Adipocyte (in vitro differentiated cells): ENCODE results near the gene EIF2S3.

Experiments
- DNase-seq: peaks from one replicate; pipeline ENCODE4 v3.0.0-alpha.2; 2015; ENCODE audit warnings: low read depth
- H3K27me3 ChIP-seq: replicated peaks from 2 replicates; pipeline ENCODE4 v1.7.0; 2013; ENCODE audit warnings: mild to moderate bottlenecking, low read length, moderate library complexity; ENCODE audit not compliant: control insufficient read depth, insufficient read depth
- H3K36me3 ChIP-seq: 2 replicates; pipeline ENCODE4 v1.7.0; 2013; ENCODE audit warnings: low read length, mild to moderate bottlenecking, moderate library complexity; ENCODE audit not compliant: control insufficient read depth, insufficient read depth, severe bottlenecking
- H3K4me1 ChIP-seq: 2 replicates; pipeline ENCODE4 v1.7.0; 2013; ENCODE audit warnings: mild to moderate bottlenecking, low read length, moderate library complexity; ENCODE audit not compliant: control insufficient read depth, insufficient read depth
- H3K4me3 ChIP-seq: 2 replicates; pipeline ENCODE4 v1.7.0; 2013; ENCODE audit warnings: mild to moderate bottlenecking, low read length, moderate library complexity
- H3K9ac ChIP-seq: 2 replicates; pipeline ENCODE4 v1.7.0; 2013; ENCODE audit warnings: mild to moderate bottlenecking, low read length, moderate library complexity
- H3K9me3 ChIP-seq: 2 replicates; pipeline ENCODE4 v1.7.0; 2013; ENCODE audit warnings: mild to moderate bottlenecking, low read length, moderate library complexity; ENCODE audit not compliant: control insufficient read depth

The EIF2S3 gene

DNA sequence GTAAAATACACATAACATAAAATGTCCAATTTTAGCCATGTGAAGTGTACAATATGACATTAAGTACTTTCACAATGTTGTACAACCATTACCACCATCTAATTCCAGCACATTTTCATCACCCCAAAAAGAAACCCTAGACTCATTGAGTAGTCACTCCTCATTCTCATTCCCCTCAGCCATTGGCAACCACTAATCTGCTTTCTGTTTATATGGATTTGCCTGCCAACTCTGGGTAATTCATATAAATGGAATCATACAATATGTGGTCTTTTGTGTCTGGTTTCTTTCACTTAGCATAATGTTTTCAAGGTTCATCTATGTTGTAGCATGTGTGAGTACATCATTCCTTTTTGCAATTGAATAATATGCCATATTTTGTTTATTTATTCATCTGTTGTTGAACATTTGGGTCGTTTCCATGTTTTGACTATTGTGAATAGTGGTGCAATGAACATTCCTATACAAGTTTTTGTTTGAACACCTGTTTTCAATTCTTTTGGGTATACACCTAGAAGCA, 43.0 kb downstream of the EIF2S3 start:
- Histone ChIP-seq H3K9me3 (no peaks in the 10 kb centered on the region), H3K9ac (no peak overlapping the region), H3K4me1 (peaks cover 6% of the 10 kb centered on the region), H3K27me3 (no peaks in the 10 kb centered on the region), H3K4me3 (no peak overlapping the region), H3K36me3 (no peaks in the 10 kb centered on the region)
- DNase-seq = peak; percentile 86

DNA sequence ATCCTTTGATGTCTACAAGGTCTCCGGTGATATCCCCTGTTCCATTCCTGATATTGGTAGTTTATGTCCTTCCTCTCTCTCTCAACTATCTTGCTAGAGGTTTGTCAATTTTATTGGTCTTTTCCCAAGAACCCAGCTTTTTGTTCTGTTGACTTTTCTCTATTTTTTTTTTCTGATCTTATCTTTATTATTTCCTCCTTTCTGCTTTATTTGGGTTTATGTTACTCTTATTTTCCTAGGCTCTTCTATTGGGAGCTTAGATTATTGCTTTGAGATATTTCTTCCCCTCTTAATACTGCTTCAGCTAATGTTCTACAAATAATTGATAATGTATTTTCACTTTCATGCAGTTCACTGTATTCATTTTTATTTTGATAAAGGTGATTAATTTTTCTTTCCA, 44.2 kb downstream of the EIF2S3 start:
- Histone ChIP-seq H3K36me3 (no peaks in the 10 kb centered on the region), H3K4me1 (peaks cover 6% of the 10 kb centered on the region), H3K27me3 (no peaks in the 10 kb centered on the region), H3K9ac (no peak overlapping the region), H3K9me3 (no peaks in the 10 kb centered on the region), H3K4me3 (no peak overlapping the region)
- DNase-seq = no peak

DNA sequence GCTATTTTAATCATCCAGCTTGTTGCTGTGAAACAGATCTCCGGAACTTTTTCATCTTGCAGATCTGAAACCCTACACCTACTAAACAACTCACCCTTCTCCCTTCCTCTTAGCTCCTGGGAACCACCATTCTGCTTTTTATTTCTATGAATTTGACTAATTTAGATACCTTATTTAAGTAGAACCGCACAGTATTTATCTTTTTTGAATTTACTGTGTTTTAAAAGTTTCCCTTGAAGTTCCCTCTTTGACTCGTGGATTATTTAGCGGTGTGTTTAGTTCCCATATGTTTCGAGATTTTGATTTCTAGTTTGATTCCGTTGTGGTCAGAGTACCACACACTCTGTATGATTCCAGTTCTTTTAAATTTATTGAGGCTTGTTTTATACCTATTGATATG, 44.6 kb downstream of the EIF2S3 start:
- no peak overlapping the region for H3K9ac ChIP-seq
- no peak overlapping the region for H3K4me3 ChIP-seq
- no peaks in the 10 kb centered on the region for H3K27me3 ChIP-seq
- no peaks in the 10 kb centered on the region for H3K36me3 ChIP-seq
- peaks cover 6% of the 10 kb centered on the region for H3K4me1 ChIP-seq
- no peaks in the 10 kb centered on the region for H3K9me3 ChIP-seq
- DNase-seq = no peak

DNA sequence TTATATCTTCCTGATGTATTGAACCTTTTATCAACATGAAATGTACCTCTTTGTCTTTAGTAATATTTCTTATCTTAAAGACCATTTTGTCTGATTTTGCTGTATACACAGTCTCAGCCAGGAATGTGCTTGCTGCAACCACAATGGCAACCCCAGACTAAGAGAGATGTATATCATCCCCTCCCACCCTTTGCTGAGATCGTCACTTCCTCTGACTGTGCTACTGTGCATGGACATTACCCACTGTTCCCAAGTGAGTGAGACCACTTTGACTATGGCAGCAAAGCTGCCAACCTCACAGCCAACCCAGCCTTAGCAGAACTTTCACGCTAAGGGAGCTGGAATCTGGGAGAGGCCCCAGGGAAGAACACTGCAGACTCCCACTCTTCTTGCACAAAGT, 46.0 kb downstream of the EIF2S3 start:
- H3K27me3 ChIP-seq = no peaks in the 10 kb centered on the region
- H3K9ac ChIP-seq = no peak overlapping the region
- peaks cover 13% of the 10 kb centered on the region for H3K4me1 ChIP-seq
- no peak overlapping the region for H3K4me3 ChIP-seq
- no peaks in the 10 kb centered on the region for H3K36me3 ChIP-seq
- DNase-seq = peak; percentile 56
- H3K9me3 ChIP-seq = no peaks in the 10 kb centered on the region

DNA sequence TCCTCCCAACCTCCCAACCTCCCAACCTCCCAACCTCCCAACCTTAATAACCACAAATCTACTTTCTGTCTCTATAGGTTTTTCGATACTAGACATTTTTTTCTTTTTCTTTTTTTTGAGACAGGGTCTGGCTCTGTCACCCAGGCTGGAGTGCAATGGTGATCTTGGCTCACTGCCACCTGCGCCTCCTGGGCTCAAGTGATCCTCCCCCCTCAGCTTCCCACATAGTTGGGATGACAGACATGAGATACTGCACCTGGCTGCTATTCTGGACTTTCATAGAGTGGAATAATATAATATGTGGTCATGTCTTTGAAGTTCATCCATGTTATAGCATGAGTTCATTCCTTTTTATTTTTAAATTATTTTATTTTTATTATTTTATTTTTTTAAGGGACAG, 55.3 kb downstream of the EIF2S3 start:
- Histone ChIP-seq H3K36me3 (no peaks in the 10 kb centered on the region), H3K9me3 (no peaks in the 10 kb centered on the region), H3K4me3 (no peak overlapping the region), H3K9ac (no peak overlapping the region), H3K4me1 (peaks cover 14% of the 10 kb centered on the region), H3K27me3 (peaks cover 2% of the 10 kb centered on the region)
- DNase-seq = no peak

DNA sequence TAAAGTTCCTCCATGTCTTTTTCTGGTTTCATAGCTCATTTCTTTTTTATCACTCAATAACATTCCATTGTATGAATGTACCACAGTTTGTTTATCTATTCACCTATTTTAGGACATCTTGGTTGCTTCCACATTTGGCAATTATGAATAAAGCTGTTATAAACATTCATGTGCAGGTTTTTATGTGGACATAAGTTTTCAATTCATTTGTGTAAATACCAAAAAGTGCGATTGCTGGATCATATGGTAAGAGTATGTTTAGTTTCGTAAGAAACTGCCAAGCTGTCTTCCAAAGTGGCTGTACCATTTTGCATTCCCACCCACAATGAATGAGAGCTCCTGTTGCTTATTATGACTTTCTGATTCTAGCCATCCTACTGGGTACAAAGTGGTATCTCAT, 58.4 kb downstream of the EIF2S3 start:
- Histone ChIP-seq H3K36me3 (no peaks in the 10 kb centered on the region), H3K9me3 (no peaks in the 10 kb centered on the region), H3K4me3 (no peak overlapping the region), H3K4me1 (peaks cover 19% of the 10 kb centered on the region), H3K27me3 (peaks cover 2% of the 10 kb centered on the region), H3K9ac (no peak overlapping the region)
- peak; percentile 41 for DNase-seq

DNA sequence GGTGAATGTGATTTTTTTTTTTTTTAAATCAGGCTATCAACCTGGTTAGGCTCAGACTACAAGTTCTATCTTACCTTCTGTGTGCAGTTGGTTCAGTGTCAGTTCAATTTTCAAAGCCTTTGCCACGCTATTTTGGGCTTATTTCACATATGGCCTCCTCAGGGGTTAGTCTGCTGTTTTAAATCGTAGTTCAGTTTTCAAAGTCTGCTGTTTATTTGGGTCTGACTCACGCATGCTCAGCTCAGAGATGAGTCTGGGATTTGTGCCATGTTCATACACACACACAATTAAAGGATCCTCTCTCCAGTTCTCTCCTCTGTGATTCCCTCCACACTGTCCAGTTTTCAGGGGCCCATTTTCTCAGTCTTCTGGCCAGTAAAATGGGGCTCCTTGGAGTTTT, 62.5 kb downstream of the EIF2S3 start:
- Histone ChIP-seq H3K36me3 (no peaks in the 10 kb centered on the region), H3K4me3 (peak overlapping the region; percentile 62), H3K9me3 (no peaks in the 10 kb centered on the region)

DNA sequence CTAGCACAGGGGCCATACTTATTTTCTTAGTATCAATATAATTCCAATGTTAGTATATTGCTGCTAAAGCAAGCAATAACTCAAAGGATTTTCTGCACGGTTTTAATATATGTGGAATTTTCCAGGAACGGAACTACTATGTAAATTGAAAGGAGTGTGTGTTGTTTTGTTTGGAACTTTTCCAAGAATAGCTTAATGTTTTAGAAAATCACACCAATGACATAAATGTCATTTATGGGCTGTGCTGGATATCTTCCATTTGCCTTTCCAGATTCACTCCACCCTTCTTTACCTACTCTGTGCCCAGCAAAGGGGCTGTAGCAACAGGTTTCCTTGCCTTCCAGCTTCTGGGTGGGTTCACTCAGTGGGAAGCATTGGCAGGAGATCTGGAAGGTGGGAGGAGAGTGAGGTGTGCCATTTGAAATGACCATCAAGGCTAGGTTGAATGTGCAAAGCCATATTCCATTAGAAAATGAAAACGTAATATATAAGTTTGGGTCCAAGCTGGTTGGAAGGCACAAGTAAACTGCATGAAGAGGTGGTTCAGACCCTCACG, 69.6 kb downstream of the EIF2S3 start:
- Histone ChIP-seq H3K4me3 (no peak overlapping the region), H3K27me3 (peaks cover 25% of the 10 kb centered on the region), H3K36me3 (no peaks in the 10 kb centered on the region), H3K9ac (no peak overlapping the region), H3K4me1 (peaks cover 10% of the 10 kb centered on the region), H3K9me3 (no peaks in the 10 kb centered on the region)
- DNase-seq = no peak

More for the DNA sequence above, 62.5 kb downstream of the EIF2S3 start:
- Histone ChIP-seq H3K9ac (peak overlapping the region; percentile 60), H3K4me1 (peaks cover 19% of the 10 kb centered on the region), H3K27me3 (peaks cover 6% of the 10 kb centered on the region)
- peak; percentile 79 for DNase-seq

DNA sequence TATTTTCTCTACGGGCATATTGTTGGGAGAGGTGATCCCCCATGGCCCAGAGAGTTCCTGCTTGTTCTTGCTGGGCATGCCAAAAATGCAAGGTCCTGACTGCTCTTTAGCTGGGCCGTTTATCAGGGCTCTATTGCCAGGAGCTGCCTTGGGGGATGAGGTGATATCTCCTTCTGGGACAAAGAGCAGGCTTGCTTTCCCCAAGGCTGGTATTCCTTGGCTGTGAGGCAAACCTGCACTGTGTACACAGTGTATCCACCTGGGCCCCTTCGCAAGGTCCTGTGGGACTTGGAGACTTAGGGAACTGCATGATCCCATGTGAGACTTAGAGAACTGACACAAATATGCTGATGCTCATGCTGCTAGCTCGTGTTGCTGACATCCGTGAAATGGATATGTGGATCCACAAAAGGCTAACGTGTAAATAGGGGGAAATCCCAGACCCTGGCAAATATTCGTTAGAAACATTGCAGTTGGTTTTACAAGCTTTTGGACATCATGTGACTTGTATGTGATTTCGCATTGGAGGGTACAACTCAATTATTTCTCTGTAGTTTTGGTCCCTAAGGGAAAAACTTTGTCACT, 70.4 kb downstream of the EIF2S3 start:
- Histone ChIP-seq H3K36me3 (no peaks in the 10 kb centered on the region), H3K27me3 (peaks cover 25% of the 10 kb centered on the region), H3K9ac (no peak overlapping the region), H3K9me3 (no peaks in the 10 kb centered on the region), H3K4me3 (no peak overlapping the region), H3K4me1 (peaks cover 10% of the 10 kb centered on the region)
- no peak for DNase-seq
